A375 (cell line): Measurements from ENCODE around the gene CT45A8. TPM values are rescaled to one million over a fixed set of nuclear protein-coding genes. Genes with fewer than 3 reads are reported as not detected.

ENCODE experiments used
- total RNA-seq: library from RNA; depleted of rRNA; stranded (reverse); fragments of >200 nt; shearing (Covaris generic); gene quantifications from 2 replicates; pipeline ENCODE4 v1.2.3, GENCODE V29; 2014; rRNA removed

CT45A8 gene, protein sequence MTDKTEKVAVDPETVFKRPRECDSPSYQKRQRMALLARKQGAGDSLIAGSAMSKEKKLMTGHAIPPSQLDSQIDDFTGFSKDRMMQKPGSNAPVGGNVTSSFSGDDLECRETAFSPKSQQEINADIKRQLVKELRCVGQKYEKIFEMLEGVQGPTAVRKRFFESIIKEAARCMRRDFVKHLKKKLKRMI
- total RNA-seq = 0.83 TPM in 1 of 2 replicates, not detected in the other

DNA sequence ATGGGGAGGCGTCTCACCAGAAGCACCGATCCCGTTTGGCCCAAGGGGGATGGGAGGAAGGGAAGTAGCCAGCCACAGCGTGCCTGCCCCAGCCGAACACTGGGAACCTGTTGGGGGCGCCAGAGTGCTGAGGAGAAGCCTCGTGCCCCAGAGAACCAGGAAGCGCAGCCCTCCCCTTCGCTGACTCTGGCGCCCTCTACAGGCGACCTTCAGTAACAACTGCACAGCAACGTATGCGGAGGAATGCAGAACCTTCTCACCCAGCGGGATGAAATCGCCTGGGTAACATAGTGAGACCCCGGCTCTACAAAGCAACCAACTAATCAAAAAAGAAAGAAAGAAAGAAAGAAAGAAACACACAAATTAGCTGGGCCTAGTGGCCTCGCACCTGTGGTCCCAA, at the start of gene CT45A8:
Gene CT45A8, minus strand, starts transcription at position 101 of the 400 bp plus-strand sequence. CDS start 3,755 bp downstream, outside the sequence.

DNA sequence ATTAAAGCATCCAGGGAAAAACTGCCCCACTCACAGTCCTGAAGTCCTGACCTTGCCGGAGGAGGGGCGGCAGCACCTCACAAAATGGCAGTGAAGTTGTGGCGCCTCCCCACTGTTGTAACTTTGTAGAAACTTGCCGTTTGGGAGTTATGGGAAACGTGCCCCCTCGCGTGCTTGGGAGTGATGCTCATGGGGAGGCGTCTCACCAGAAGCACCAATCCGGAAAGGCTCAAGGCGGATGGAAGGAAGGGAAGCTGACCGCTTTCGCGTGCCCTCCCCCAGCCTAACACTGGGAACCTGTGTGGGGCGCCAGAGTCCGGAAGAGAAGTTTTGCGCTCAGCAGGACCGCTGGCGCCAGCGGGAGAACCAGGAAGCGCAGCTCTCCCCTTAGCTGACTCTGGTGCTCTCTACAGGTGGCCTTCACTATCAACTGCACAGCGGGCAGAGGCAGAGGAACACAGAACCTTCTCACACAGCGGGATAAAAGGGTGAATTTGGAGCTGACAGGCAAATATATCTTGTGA, 39.0 kb upstream of the CT45A8 start, which contains the start of the genes CT45A10 and SAGE1:
Gene CT45A10, minus strand, starts transcription at position 151 of the 524 bp plus-strand sequence. CDS start 8,100 bp downstream, outside the sequence.
Gene SAGE1, plus strand, starts transcription at position 423 of the 524 bp plus-strand sequence. CDS start 2,527 bp downstream, outside the sequence.

DNA sequence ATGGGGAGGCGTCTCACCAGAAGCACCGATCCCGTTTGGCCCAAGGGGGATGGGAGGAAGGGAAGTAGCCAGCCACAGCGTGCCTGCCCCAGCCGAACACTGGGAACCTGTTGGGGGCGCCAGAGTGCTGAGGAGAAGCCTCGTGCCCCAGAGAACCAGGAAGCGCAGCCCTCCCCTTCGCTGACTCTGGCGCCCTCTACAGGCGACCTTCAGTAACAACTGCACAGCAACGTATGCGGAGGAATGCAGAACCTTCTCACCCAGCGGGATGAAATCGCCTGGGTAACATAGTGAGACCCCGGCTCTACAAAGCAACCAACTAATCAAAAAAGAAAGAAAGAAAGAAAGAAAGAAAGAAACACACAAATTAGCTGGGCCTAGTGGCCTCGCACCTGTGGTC, 17.4 kb upstream of the CT45A8 start, which contains the start of gene CT45A9:
Gene CT45A9, minus strand, starts transcription at position 101 of the 400 bp plus-strand sequence. CDS start 3,751 bp downstream, outside the sequence.

DNA sequence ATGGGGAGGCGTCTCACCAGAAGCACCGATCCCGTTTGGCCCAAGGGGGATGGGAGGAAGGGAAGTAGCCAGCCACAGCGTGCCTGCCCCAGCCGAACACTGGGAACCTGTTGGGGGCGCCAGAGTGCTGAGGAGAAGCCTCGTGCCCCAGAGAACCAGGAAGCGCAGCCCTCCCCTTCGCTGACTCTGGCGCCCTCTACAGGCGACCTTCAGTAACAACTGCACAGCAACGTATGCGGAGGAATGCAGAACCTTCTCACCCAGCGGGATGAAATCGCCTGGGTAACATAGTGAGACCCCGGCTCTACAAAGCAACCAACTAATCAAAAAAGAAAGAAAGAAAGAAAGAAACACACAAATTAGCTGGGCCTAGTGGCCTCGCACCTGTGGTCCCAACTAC, 17.2 kb downstream of the CT45A8 start, which contains the start of gene CT45A7:
Gene CT45A7, minus strand, starts transcription at position 101 of the 400 bp plus-strand sequence. CDS start 3,747 bp downstream, outside the sequence.

GRCh38 chrX:135819912-135820311, 34.4 kb downstream of the CT45A8 start, which contains the start of gene CT45A2:
TSS of gene CT45A2 (minus strand) at chrX:135820012. CDS start at chrX:135816265, 3,747 bp downstream.

GRCh38 chrX:135802687-135803086, 51.7 kb downstream of the CT45A8 start, which contains the start of gene CT45A6:
TSS of gene CT45A6 (minus strand) at chrX:135802787. CDS start at chrX:135798993, 3,794 bp downstream.

Other genes starting within 250 kb of the CT45A8 start
- 66.5 and 103 TPM in 2 replicates for gene CT45A1, start 140.9 kb downstream of the CT45A8 start, total RNA-seq
- gene CT45A3, start 86.3 kb downstream of the CT45A8 start, total RNA-seq = 161 and 205 TPM in 2 replicates
- gene CT45A5, start 69.0 kb downstream of the CT45A8 start, total RNA-seq = 105 and 135 TPM in 2 replicates
- not detected in 2 replicates for gene CT45A6, start 51.8 kb downstream of the CT45A8 start, total RNA-seq
- gene CT45A2, start 34.5 kb downstream of the CT45A8 start, total RNA-seq = 0.83 TPM in 1 of 2 replicates, not detected in the other
- gene CT45A7, start 17.3 kb downstream of the CT45A8 start, total RNA-seq = 0.53 and 1.3 TPM in 2 replicates
- gene CT45A9, start 17.3 kb upstream of the CT45A8 start, total RNA-seq = not detected in 2 replicates
- 51.5 and 62.2 TPM in 2 replicates for gene CT45A10, start 38.9 kb upstream of the CT45A8 start, total RNA-seq
- gene SAGE1, start 39.2 kb upstream of the CT45A8 start, total RNA-seq = 14.1 and 16.7 TPM in 2 replicates
- 9.6 and 11.6 TPM in 2 replicates for gene MMGT1, start 119.5 kb upstream of the CT45A8 start, total RNA-seq
- gene SLC9A6, start 130.9 kb upstream of the CT45A8 start, total RNA-seq = 5.2 and 6.3 TPM in 2 replicates